Uterus (tissue), 2 donors: ENCODE data around the gene DDOST.

ENCODE experiments used
- POLR2A ChIP-seq, 2 donors: fragments of 450-650 bp; IDR thresholded peaks; one replicate each; pipeline ENCODE4 v1.6.1; 2016; ENCODE audit warnings: antibody characterized with exemption in 2 of 2, mild to moderate bottlenecking in 1 of 2, moderate library complexity in 1 of 2
- TF ChIP-seq, protein P1 (sequence below), 4 experiments: fragments of 200-600 bp in 2 of 4; fragments of 450-650 bp in 2 of 4; sonication (generic) in 2 of 4; IDR thresholded peaks; one replicate each; pipeline ENCODE4 v1.5.1; 2016 to 2019; ENCODE audit warnings: antibody characterized with exemption in 4 of 4, mild to moderate bottlenecking in 2 of 4, moderate library complexity in 1 of 4

GRCh38 chr1:20611652-20612051 is 49.5 kb downstream of the DDOST start:
- TF ChIP-seq POLR2A (IDR thresholded peaks at IDR 0.05): no peak
- TF ChIP-seq, protein P1, sequence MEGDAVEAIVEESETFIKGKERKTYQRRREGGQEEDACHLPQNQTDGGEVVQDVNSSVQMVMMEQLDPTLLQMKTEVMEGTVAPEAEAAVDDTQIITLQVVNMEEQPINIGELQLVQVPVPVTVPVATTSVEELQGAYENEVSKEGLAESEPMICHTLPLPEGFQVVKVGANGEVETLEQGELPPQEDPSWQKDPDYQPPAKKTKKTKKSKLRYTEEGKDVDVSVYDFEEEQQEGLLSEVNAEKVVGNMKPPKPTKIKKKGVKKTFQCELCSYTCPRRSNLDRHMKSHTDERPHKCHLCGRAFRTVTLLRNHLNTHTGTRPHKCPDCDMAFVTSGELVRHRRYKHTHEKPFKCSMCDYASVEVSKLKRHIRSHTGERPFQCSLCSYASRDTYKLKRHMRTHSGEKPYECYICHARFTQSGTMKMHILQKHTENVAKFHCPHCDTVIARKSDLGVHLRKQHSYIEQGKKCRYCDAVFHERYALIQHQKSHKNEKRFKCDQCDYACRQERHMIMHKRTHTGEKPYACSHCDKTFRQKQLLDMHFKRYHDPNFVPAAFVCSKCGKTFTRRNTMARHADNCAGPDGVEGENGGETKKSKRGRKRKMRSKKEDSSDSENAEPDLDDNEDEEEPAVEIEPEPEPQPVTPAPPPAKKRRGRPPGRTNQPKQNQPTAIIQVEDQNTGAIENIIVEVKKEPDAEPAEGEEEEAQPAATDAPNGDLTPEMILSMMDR (IDR thresholded peaks at IDR 0.05): no peak
